KG1 (cell line): ENCODE data around the gene NUCKS1.
"Not testable (repeated sequence)": the region's sequence is repeated elsewhere in the genome, so short reads cannot be mapped to it uniquely, and the experiment has no call there.

Experiments
- DNase-seq: peaks from one replicate; lab custom pipeline; 2025; lab: John Stamatoyannopoulos, UW

NUCKS1 gene

GRCh38 chr1:205729945-205730610 is 19.9 kb downstream of the NUCKS1 start:
- DNase-seq: no peak

DNA sequence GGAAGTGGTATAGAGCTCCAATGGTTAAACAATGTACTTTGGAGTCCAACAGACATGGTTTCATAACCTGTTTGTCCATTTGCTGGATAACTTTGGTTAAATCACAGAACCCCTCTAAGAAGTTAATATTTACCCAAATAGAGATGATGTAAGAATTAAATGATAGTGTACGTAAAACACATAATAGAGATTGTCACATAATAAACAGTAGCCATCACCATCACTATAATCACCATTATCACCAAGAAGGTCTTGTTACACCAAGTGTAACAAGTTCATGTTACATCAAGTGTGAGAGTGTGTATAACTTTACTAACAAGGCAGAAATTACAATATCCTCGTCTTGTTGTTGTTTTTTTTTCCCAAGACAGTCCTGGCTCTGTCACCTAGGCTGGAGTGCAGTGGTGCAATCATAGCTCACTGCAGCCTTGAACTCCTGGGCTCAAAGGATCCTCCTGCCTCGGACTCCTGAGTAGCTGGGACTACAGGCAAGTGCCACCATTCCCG is 23.3 kb downstream of the NUCKS1 start:
- no peak for DNase-seq

GRCh38 chr1:205725514-205725913 is 24.5 kb downstream of the NUCKS1 start:
- DNase-seq: no peak

GRCh38 chr1:205720740-205721139 is 29.2 kb downstream of the NUCKS1 start:
- DNase-seq: not testable (repeated sequence)

DNA sequence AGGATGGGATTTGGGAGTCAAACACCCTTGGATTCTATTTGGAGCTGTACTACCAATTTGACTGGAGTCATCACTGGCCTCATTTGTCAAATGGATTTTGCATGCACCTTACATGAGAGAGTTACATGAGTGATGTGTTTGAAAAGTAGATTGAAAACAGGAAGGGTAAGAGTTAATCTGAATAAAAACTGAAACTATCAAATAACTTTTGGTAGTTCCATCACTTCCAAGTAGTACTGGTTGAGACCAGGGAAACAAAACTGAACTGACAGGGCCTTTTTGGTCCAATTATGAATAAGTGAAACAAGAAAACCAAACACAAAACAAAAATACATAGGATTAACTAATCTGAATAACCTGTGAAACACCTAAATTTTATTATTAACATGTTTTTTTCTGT is 30.2 kb downstream of the NUCKS1 start:
- no peak for DNase-seq

GRCh38 chr1:205719015-205719414 is 31.0 kb downstream of the NUCKS1 start:
- no peak for DNase-seq

DNA sequence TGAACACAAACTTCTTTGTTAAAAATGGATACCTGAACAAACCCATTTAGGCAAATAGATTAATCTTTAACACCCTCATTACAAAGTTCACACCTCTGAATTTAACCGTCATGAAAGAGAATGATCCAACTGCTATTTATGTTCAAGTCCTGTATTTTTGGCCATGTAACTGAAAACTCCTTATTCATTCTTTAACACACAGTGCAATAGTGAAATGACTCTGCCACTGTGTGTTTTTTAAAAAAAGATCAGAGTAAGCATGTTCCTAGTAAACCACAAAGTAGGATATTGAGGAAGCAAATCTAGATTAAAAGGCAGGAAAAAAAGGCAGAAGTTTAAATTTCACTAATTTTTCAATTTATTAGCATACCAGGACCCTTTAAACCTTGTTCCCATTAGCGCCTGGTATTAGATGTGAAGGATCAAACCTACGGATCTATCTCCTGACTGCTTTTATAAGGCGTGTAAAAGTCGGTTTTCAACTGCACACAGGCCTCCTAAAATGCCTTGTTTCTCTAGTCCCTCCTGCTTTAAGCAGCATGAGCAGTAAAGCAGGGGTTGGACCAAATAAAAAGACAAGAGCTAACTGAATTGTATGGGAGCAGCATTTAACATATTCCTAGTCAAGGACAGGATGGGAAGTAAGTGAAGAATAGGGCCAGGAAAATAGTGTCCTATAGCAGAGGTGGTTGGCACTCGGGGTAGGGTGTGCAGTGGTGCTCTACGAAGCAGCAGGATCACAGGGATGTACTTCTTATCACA is 33.4 kb downstream of the NUCKS1 start:
- no peak for DNase-seq

DNA sequence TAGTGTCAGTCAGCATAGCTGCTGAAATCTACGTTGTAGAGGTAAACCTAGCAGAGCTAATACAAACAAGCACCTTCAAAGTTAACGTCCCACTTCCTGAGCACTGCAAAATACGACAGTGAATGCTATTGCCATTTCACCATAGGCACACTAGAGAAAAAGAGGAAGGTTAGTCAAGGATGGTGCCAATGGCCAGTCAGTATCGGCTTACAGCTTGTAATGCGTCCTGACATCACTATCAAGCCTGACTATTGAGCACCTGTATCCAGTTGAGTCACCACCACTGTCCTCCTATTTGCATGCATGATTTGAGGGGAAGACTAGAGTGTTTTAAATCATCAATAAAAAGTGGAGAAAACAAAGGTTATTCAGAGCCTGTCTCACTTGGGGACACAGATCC is 34.4 kb downstream of the NUCKS1 start:
- DNase-seq: no peak

GRCh38 chr1:205714906-205715246 is 35.1 kb downstream of the NUCKS1 start:
- no peak for DNase-seq

DNA sequence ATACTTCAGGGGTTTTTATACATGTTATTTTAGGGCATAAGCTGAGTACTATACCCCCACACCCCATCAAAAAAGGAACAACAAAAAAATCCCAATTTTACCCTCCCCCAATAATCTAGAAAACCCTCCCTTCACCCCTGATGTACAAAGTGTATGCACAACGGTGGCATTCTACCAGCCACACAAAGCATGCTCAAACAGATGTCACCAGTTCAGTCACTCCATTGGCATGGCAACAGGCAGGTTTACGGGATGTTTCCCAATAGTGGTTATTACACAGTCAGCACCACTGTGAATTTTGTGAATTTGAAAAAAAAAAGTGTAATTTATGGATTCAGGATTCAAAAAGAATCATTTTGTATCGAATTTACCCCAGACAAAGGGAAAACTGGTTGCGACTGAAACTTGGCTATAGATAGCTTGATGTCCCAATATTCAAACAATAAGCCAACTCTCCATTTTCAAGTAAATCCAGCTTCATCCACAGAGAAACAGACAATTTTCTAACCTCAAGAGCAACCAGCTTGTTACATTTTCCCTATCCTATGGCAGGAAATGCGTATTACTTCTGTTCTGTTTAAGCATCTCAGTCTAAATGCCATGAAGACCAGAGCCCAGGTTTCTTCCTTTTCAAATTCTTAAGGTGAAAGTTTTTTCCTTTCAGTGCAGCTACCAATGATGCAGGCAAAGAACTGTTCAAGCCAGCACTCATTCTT is 35.6 kb downstream of the NUCKS1 start:
- no peak for DNase-seq

DNA sequence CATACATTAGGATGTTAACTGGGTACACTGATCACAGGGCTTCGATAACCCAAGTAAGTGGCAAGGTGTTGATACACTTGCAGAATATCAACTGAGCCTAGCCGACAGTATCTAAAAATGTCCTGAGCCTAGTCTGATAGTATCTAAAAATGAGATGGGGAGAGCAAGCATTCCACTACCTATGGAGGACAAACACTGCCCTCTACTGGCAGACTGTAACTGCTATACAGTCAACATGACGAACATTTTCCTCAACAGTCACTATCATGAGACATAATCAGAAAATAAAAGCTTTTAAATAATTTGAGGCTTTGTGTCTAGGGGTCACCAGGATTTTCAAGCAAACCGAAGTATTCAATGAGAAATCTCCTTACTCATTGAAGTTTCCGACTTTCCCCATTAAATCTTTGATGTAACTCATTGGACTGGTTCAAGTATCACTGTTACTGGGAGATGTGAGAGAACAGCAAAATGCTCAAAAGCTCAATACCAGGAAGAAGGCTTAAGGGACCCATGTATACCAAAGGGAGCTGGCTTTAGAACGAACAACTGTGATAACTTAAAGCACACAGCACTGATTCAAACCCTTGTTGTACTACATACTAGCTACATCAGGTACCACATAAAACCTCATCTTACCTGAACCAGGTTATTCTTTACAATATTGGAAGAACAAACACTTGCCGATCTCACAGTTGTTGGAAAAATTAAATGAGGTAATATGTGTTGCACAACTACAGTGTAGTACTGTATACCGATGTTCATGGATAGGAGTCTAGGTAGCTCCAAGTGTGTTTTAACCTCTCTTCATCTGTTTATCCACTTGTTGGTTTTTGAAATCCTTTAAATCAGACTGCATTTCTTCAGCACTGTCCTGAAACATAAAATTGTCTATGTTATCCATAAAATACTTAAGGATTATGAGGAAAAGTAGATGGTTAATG is 38.6 kb downstream of the NUCKS1 start:
- peak; percentile 75 for DNase-seq

DNA sequence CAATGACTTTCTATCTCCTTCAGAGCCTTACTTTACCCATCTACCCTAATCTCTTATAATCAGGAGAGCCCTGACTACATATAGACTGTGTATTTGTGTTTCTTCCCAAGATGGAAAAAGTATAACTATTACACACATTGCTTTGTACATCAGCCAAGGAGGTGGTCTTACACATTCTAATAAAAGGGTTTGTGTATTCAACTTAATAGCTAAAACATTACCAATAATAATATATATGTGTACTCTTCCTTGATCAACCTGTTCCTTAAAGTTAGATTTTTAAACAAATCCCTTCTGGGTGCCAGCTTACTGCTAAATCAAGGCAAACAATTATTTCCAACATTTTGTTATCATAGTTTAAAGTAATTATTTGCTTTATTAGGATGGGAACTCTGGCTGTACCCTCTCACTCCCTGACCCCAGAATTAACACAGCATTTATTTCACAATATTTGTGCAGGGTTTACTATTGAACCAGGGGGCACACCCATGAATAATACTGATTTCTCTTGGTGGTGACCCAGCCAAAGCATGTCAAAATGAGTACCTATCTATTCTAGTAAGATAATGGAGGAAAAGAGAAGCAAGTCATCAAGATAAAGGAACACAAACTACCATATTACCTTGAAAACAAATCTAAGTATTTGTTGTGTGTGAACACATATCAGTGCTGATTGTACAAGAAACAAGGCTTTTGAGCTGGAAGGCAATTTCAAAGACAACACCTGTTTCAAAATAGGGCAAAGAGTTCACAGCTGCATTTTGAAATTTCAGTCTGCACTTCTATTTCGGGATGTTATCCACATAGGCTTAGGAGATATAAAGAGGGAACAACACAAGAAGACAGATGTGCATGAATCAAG is 39.5 kb downstream of the NUCKS1 start:
- no peak for DNase-seq

- DNase-seq: no peak
These were observed 40.3 kb downstream of the NUCKS1 start for GRCh38 chr1:205709640-205710039.

DNA sequence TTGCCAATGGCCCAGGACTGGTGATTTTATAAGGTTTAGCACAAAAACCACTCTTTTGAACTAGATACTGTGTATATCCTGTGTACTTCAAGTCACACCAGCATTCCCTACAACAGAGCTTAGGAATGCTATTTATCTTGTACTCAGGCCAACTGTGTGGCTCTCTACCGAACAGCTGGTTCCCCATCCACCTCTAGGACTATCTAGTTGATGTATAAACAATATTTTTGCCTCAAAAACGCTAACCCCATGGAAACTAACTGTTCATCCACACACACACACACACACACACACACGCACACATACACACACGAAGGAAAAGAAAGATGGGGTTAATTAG is 41.0 kb downstream of the NUCKS1 start:
- DNase-seq: no peak

DNA sequence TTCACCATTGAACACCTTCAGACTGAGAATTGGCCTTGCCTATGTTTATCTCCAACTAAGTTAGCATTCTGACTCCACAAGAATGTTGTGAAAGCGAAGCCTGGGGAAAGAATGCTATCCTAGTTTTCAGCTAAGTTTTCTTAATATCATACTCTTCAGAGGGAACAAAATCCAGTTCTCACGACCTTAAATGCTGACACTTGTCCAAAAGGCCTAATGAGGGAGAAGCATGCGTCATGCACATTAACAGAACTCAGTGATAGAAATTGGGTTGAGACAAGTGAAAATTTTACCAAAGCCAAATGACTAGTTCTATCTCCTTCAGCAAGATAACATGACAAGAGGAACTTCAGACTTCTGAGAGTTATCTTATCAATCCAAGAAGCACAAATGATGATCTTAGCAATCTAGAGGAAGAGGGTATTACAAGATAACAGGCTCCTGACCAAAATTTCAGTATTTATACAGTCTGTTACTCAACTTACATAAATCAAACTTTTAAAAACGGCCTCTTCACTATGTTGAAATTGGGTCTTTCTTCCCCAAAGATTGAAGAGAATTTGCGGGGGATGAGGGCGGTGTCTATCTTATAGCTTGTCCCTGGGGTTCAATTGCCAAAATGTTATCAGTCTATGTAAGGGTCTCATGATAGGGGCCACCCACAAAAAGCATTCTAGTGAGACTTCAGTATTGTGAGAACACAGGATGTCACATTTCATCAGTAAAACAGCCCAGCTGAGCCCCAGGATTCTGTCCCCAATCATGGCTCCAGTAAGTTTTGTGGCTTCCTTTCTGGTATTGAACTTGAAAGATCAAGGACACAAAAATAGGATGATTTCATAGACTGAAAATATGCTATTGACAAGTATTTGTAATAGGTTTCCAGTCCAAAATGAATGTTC is 43.1 kb downstream of the NUCKS1 start:
- no peak for DNase-seq

DNA sequence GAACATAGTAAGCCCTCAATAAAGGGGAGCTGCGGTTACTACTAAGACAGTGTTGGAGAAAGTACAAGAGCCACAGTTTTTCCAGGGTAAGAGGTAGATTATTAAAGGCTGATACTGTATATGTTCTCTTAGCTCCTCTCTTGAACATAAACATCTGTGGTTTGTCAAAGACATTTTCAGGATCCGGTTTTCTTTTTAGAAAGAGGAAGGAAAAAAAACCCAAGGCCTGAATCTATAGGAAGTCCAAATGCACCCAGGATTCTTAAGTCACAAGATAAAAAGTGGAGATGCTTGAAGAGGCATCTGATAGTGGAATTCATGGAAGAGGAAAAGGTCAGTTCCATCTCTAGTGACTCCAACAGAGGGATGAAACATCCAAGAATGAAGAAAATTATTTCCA is 45.1 kb downstream of the NUCKS1 start:
- no peak for DNase-seq

- DNase-seq: no peak
These were observed 46.9 kb downstream of the NUCKS1 start for GRCh38 chr1:205703072-205703471.

DNA sequence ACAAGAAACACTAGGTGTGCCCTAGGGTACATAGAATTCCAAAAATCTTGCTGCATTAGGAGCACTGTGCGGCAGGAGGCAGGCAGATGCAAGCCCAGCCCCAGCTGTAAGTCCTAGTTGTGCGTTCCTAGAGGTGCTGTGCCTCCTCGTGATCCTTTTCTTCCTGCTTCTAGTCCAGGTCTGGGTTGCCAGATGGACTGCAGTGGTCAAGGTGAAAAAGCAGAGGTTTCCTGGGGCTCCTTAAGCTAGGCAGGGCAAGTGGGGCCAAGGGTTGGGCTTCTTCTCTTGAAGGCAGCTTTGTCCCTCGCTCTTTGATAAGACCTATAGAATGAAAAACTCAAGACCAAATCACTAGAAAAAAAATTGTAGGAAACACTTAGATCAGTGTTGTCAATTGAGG is 48.1 kb downstream of the NUCKS1 start:
- no peak for DNase-seq

GRCh38 chr1:205701420-205701819 is 48.6 kb downstream of the NUCKS1 start:
- no peak for DNase-seq

- DNase-seq: peak; percentile 22
These were observed 49.0 kb downstream of the NUCKS1 start for GRCh38 chr1:205700865-205701401.
